OCI-LY7 (cell line): Measurements from ENCODE around the gene TMEM18.

Source experiments
- CTCF ChIP-seq: fragments of 200-600 bp; sonication (generic); conservative IDR thresholded peaks from 2 replicates; pipeline ENCODE4 v1.5.1; 2014; ENCODE audit warnings: mild to moderate bottlenecking, antibody characterized with exemption, low read length, moderate library complexity, mixed read lengths
- EZH2phosphoT487 ChIP-seq: fragments of 200-600 bp; sonication (generic); IDR thresholded peaks from 2 replicates; pipeline ENCODE4 v1.6.1; 2018; ENCODE audit warnings: low read depth, borderline replicate concordance, mild to moderate bottlenecking, mixed run types, antibody characterized with exemption, low read length, moderate library complexity, mixed read lengths

DNA sequence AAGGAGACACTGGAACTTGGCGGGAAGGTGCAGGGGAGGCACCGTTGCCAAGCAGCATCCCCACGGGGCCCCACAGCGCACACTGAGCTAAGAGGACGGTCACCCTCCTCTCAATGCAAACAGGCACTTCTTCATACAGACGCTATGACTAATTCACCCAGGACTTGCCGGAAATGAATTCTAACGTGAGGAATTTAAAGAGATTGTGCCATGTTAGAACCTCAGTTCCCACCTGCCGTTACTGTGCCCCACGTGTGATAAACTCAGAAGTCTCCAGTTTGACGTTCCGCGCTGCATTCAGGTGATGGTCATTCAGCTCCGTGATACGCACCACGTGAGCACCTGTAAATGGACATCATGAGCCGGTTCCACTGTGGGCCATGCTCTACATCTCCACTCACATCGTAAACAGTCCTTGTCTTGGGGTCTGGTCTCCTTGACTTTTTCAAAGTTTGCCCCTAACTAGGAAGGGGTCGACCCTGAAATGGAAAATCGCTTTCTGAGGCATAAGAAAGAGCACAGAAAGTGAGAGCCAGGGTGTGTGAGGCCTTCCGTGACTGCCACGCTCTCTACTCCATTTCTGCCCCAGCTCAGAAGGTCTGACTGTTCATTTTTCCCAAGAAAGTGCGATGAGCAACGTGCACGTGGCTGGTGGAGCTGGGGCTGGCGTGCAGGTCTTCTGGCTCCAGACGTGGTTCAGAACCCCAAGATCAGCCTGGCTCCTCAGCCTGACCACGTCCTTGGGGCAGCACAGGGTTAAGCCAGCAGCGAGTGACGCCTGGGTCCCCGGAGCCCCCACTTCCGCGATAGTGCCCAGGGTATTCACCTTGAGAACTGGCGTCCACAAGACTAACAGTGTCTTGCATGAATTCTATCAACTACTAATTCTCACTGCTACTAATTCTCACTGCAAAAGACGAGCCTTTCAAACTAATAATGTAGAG, 35.1 kb downstream of the TMEM18 start:
- TF ChIP-seq CTCF (no peak), EZH2phosphoT487 (no peak)
